ENCODE results near the gene CABCOCO1.
"Not testable (repeated sequence)": the region's sequence is repeated elsewhere in the genome, so short reads cannot be mapped to it uniquely, and the experiment has no call there.

The CABCOCO1 gene

DNA sequence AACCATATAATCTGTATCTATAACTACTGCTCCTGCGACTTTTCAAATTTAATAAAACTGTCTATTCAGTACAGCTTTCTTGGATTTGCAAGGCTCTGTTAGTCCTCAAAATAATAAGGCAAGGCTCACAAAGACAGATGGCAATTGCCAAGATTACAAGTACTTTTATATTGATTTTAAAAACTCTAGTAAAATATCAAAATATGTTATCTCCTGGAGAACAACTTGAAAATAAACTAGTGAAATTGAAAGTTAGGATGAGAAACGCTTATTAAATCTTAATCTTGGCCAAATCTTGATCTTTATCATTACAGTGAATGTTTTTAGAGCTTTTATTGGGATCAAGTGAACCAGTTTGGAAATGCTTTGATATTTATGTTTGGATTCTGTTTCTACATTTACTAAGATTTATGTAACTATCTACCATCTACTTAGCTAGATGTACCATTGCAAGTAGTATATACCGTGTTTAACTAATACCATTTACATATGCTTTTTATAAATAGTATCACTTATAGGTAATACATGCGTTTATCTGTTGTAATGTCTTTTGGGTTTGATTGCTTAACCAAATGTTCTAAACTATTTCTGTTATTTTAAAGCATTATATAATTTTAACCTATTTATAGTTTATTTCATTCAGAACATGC is 70.0 kb downstream of the CABCOCO1 start:
- no peaks in the 10 kb centered on the region for H3K36me3 ChIP-seq (ENCODE audit: control insufficient read depth, insufficient read depth, low read length)
- H3K4me3 ChIP-seq (ENCODE audit: insufficient read depth, low read depth, low read length) = no peak overlapping the region
- no peaks in the 10 kb centered on the region for H3K4me1 ChIP-seq (ENCODE audit: control insufficient read depth, insufficient read depth, low read length)
- H3K9me3 ChIP-seq (ENCODE audit: control insufficient read depth, low read length) = no peaks in the 10 kb centered on the region
- no peaks in the 10 kb centered on the region for H3K27me3 ChIP-seq (ENCODE audit: control insufficient read depth, insufficient read depth, low read length, poor library complexity, severe bottlenecking)
- no peak overlapping the region for H3K27ac ChIP-seq (ENCODE audit: insufficient read depth, low read depth, low read length, poor library complexity, severe bottlenecking)
- WGBS, 2 experiments = 78 to 93% methylated on average over 2 of the region's 4 CpGs

GRCh38 chr10:61733358-61733940 is 70.7 kb downstream of the CABCOCO1 start:
- Histone ChIP-seq H3K4me3 (ENCODE audit: insufficient read depth, low read depth, low read length) (no peak overlapping the region), H3K9me3 (ENCODE audit: control insufficient read depth, low read length) (no peaks in the 10 kb centered on the region), H3K4me1 (ENCODE audit: control insufficient read depth, insufficient read depth, low read length) (no peaks in the 10 kb centered on the region), H3K27ac (ENCODE audit: insufficient read depth, low read depth, low read length, poor library complexity, severe bottlenecking) (no peak overlapping the region), H3K27me3 (ENCODE audit: control insufficient read depth, insufficient read depth, low read length, poor library complexity, severe bottlenecking) (no peaks in the 10 kb centered on the region), H3K36me3 (ENCODE audit: control insufficient read depth, insufficient read depth, low read length) (no peaks in the 10 kb centered on the region)
- no CpG with 5 or more reads among the region's 1 CpG for WGBS, 2 experiments

DNA sequence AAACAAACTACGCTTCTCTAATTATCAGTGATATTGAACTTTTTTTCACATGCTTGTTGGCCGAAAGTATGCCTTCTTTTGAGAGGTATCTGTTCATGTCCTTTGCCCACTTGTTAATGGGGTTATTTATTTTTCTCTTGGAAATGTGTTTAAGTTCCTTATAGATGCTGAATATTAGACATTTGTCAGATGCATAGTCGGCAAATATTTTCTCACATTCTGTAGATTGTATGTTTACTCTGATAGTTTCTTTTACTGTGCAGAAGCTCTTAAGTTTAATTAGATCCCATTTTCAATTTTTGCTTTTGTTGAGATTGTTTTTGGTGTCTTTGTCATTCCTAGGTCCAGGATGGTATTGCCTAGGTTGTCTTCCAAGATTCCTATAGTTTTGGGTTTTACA is 73.2 kb downstream of the CABCOCO1 start:
- Histone ChIP-seq H3K9me3 (ENCODE audit: control insufficient read depth, low read length) (no peaks in the 10 kb centered on the region), H3K27ac (ENCODE audit: insufficient read depth, low read depth, low read length, poor library complexity, severe bottlenecking) (no peak overlapping the region), H3K36me3 (ENCODE audit: control insufficient read depth, insufficient read depth, low read length) (no peaks in the 10 kb centered on the region), H3K27me3 (ENCODE audit: control insufficient read depth, insufficient read depth, low read length, poor library complexity, severe bottlenecking) (no peaks in the 10 kb centered on the region), H3K4me1 (ENCODE audit: control insufficient read depth, insufficient read depth, low read length) (no peaks in the 10 kb centered on the region), H3K4me3 (ENCODE audit: insufficient read depth, low read depth, low read length) (no peak overlapping the region)
- 92 to 97% methylated on average over 3 of the region's 3 CpGs for whole genome bisulfite sequencing, 2 experiments

GRCh38 chr10:61737455-61737854 is 74.7 kb downstream of the CABCOCO1 start:
- WGBS, 2 experiments = 87 to 90% methylated on average over 6 of the region's 6 CpGs
- not testable (repeated sequence) for H3K9me3 ChIP-seq (ENCODE audit: control insufficient read depth, low read length); H3K27ac ChIP-seq (ENCODE audit: insufficient read depth, low read depth, low read length, poor library complexity, severe bottlenecking); H3K27me3 ChIP-seq (ENCODE audit: control insufficient read depth, insufficient read depth, low read length, poor library complexity, severe bottlenecking); H3K4me3 ChIP-seq (ENCODE audit: insufficient read depth, low read depth, low read length); H3K36me3 ChIP-seq (ENCODE audit: control insufficient read depth, insufficient read depth, low read length); H3K4me1 ChIP-seq (ENCODE audit: control insufficient read depth, insufficient read depth, low read length)

DNA sequence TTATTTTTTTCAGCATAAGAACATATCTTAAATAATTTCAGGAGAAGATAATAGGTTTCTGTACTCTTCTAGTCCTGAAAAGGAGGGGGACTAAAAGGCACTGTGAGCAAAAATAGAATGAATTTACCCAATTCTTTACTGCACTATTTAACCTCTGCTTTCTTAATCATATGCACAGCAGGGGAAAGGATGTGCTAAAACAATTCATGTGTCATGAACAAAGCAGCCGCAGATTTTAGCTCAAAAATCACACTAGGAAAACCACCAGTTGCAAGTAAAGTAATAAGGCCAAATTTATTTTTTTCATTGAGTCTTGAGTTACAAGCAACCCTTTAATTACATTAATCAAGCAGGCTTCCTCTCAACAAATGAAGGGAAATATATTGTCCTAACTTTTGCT is 80.1 kb downstream of the CABCOCO1 start:
- no peaks in the 10 kb centered on the region for H3K4me1 ChIP-seq (ENCODE audit: control insufficient read depth, insufficient read depth, low read length)
- H3K36me3 ChIP-seq (ENCODE audit: control insufficient read depth, insufficient read depth, low read length) = no peaks in the 10 kb centered on the region
- H3K27ac ChIP-seq (ENCODE audit: insufficient read depth, low read depth, low read length, poor library complexity, severe bottlenecking) = no peak overlapping the region
- no peaks in the 10 kb centered on the region for H3K9me3 ChIP-seq (ENCODE audit: control insufficient read depth, low read length)
- 68% methylated on average over 1 of the region's 1 CpG; no CpG with 5 or more reads in 1 of the 2 experiments for WGBS, 2 experiments
- no peaks in the 10 kb centered on the region for H3K27me3 ChIP-seq (ENCODE audit: control insufficient read depth, insufficient read depth, low read length, poor library complexity, severe bottlenecking)
- no peak overlapping the region for H3K4me3 ChIP-seq (ENCODE audit: insufficient read depth, low read depth, low read length)

DNA sequence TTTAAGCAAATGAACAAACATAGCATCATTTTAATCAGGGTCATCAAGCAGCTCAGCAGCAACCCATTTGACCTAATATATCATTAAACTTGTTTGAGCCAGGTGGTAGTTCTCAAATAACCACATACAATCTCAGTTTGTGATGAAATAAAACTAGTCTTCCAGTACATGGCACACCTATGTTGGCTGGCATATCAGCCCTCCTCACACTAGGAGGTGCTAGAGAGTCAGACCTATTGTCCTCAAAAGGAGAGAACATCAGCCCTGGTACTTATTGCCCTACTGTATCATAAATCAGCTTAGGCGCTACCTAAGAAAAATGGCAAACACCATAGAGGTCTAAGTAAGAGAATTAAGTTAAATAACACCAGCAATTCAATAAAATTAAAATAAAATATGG is 81.7 kb downstream of the CABCOCO1 start:
- no peaks in the 10 kb centered on the region for H3K27me3 ChIP-seq (ENCODE audit: control insufficient read depth, insufficient read depth, low read length, poor library complexity, severe bottlenecking)
- H3K36me3 ChIP-seq (ENCODE audit: control insufficient read depth, insufficient read depth, low read length) = no peaks in the 10 kb centered on the region
- no peak overlapping the region for H3K27ac ChIP-seq (ENCODE audit: insufficient read depth, low read depth, low read length, poor library complexity, severe bottlenecking)
- no peak overlapping the region for H3K4me3 ChIP-seq (ENCODE audit: insufficient read depth, low read depth, low read length)
- WGBS, 2 experiments = 100% methylated on average over 1 of the region's 1 CpG; no CpG with 5 or more reads in 1 of the 2 experiments
- H3K9me3 ChIP-seq (ENCODE audit: control insufficient read depth, low read length) = no peaks in the 10 kb centered on the region
- no peaks in the 10 kb centered on the region for H3K4me1 ChIP-seq (ENCODE audit: control insufficient read depth, insufficient read depth, low read length)

- 84 to 89% methylated on average over 2 of the region's 2 CpGs for whole genome bisulfite sequencing, 2 experiments
- Histone ChIP-seq H3K27me3 (ENCODE audit: control insufficient read depth, insufficient read depth, low read length, poor library complexity, severe bottlenecking) (no peaks in the 10 kb centered on the region), H3K36me3 (ENCODE audit: control insufficient read depth, insufficient read depth, low read length) (no peaks in the 10 kb centered on the region), H3K27ac (ENCODE audit: insufficient read depth, low read depth, low read length, poor library complexity, severe bottlenecking) (no peak overlapping the region), H3K4me3 (ENCODE audit: insufficient read depth, low read depth, low read length) (no peak overlapping the region), H3K4me1 (ENCODE audit: control insufficient read depth, insufficient read depth, low read length) (no peaks in the 10 kb centered on the region), H3K9me3 (ENCODE audit: control insufficient read depth, low read length) (no peaks in the 10 kb centered on the region)
Observed at GRCh38 chr10:61746377-61746776, 83.6 kb downstream of the CABCOCO1 start.

DNA sequence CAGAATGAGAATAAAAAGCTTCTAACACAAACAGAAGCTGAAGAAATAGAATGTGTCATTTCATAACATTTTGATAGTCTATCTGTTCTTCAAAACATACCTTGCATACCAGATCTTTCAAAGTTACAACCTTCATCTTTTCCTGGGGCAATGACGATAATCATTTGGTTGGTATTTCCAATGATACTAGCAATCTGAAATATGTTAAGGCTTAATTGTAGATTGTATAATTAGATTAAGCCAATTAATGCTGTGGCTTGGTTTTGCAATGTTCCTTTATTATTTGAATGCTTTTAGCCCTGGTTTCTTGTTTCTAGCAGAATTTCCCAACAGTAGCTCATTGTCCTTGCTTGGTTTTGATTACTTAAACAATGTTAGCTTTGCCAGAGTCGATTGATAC is 84.6 kb downstream of the CABCOCO1 start:
- no peaks in the 10 kb centered on the region for H3K36me3 ChIP-seq (ENCODE audit: control insufficient read depth, insufficient read depth, low read length)
- H3K4me3 ChIP-seq (ENCODE audit: insufficient read depth, low read depth, low read length) = no peak overlapping the region
- H3K9me3 ChIP-seq (ENCODE audit: control insufficient read depth, low read length) = no peaks in the 10 kb centered on the region
- 100% methylated on average over 1 to 2 of the region's 2 CpGs for WGBS, 2 experiments
- no peaks in the 10 kb centered on the region for H3K27me3 ChIP-seq (ENCODE audit: control insufficient read depth, insufficient read depth, low read length, poor library complexity, severe bottlenecking)
- H3K27ac ChIP-seq (ENCODE audit: insufficient read depth, low read depth, low read length, poor library complexity, severe bottlenecking) = no peak overlapping the region
- no peaks in the 10 kb centered on the region for H3K4me1 ChIP-seq (ENCODE audit: control insufficient read depth, insufficient read depth, low read length)

DNA sequence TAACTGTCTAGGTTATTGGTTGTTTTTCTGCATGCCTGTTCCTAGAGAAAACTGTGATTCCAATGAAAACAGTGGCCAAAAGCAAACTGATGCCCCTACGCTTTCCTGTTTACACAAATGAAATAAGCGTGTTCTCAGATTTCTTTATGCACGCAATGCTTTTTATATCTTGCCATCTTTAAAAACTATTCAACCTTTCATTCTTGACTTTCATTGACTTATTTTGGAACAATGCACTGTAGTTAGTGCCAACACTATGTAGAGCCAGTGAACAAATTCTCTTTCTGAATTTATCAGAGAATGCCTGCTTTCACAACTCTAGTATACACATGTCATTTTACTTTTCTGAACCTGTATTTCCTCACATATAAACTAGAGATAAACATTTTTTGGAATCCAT is 86.6 kb downstream of the CABCOCO1 start:
- Histone ChIP-seq H3K36me3 (ENCODE audit: control insufficient read depth, insufficient read depth, low read length) (no peaks in the 10 kb centered on the region), H3K4me1 (ENCODE audit: control insufficient read depth, insufficient read depth, low read length) (no peaks in the 10 kb centered on the region), H3K27ac (ENCODE audit: insufficient read depth, low read depth, low read length, poor library complexity, severe bottlenecking) (no peak overlapping the region), H3K4me3 (ENCODE audit: insufficient read depth, low read depth, low read length) (no peak overlapping the region), H3K9me3 (ENCODE audit: control insufficient read depth, low read length) (no peaks in the 10 kb centered on the region), H3K27me3 (ENCODE audit: control insufficient read depth, insufficient read depth, low read length, poor library complexity, severe bottlenecking) (no peaks in the 10 kb centered on the region)
- WGBS, 2 experiments = 92 to 99% methylated on average over 3 of the region's 3 CpGs

DNA sequence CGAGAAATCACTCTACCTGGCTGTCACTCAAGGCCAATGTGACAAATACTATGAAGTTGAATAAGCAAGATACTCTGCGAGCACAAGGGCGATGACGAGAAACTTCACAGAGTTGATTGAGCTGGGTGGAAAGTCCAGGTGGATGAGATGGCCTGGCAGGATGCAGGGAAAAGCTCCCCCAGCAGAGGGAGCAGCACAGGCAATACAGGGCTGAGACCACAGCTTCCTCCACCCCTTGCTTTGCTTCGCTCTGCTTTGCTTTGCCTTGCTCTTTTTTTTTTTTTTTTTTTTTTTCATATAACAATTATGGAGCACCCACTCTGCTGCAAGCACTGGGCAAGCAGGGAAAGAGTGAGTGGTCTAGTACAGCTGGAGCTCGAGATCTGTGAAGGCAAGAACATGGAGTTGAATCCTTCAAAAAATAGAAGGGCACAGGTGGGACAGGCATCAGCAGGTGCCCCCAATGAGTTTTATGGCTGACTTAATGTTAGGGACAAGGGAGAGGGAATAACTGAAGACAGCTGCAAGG is 88.3 kb downstream of the CABCOCO1 start:
- H3K27ac ChIP-seq (ENCODE audit: insufficient read depth, low read depth, low read length, poor library complexity, severe bottlenecking) = no peak overlapping the region
- no peaks in the 10 kb centered on the region for H3K4me1 ChIP-seq (ENCODE audit: control insufficient read depth, insufficient read depth, low read length)
- no peaks in the 10 kb centered on the region for H3K9me3 ChIP-seq (ENCODE audit: control insufficient read depth, low read length)
- WGBS, 2 experiments = 82 to 87% methylated on average over 5 to 6 of the region's 6 CpGs
- H3K36me3 ChIP-seq (ENCODE audit: control insufficient read depth, insufficient read depth, low read length) = no peaks in the 10 kb centered on the region
- H3K27me3 ChIP-seq (ENCODE audit: control insufficient read depth, insufficient read depth, low read length, poor library complexity, severe bottlenecking) = no peaks in the 10 kb centered on the region
- no peak overlapping the region for H3K4me3 ChIP-seq (ENCODE audit: insufficient read depth, low read depth, low read length)
